WERI-Rb-1 (cell line): ENCODE data around the gene CABLES2.

ENCODE experiments used
- DNase-seq: peaks from one replicate; pipeline ENCODE4 v3.0.0-alpha.2; 2020
- H3K27ac ChIP-seq: fragments of 250-450 bp; sonication (Bioruptor Pico); 2 replicates; pipeline ENCODE4 v1.5.1; 2020; ENCODE audit warnings: mild to moderate bottlenecking, moderate library complexity
- H3K27me3 ChIP-seq: fragments of 250-450 bp; sonication (Bioruptor Pico); 2 replicates; pipeline ENCODE4 v1.5.1; 2021; ENCODE audit warnings: mild to moderate bottlenecking, low read depth, moderate library complexity; ENCODE audit not compliant: insufficient read depth, severe bottlenecking
- H3K36me3 ChIP-seq: fragments of 250-450 bp; sonication (Bioruptor Pico); 2 replicates; pipeline ENCODE4 v1.5.1; 2020; ENCODE audit warnings: mild to moderate bottlenecking, moderate library complexity
- H3K4me3 ChIP-seq: 2 replicates; pipeline ENCODE4 v1.5.1; 2011; ENCODE audit warnings: low read depth, mild to moderate bottlenecking, control low read depth, low read length
- H3K9me3 ChIP-seq: fragments of 250-450 bp; sonication (Bioruptor Pico); 2 replicates; pipeline ENCODE4 v1.5.1; 2021; ENCODE audit warnings: mild to moderate bottlenecking, moderate library complexity; ENCODE audit not compliant: severe bottlenecking
- CTCF ChIP-seq: IDR thresholded peaks from 2 replicates; pipeline ENCODE4 v1.5.1; 2011; ENCODE audit warnings: low read depth, mild to moderate bottlenecking, control low read depth, inconsistent platforms, low read length

Gene CABLES2

GRCh38 chr20:62401331-62401779 lies 5.7 kb downstream of the CABLES2 start:
- DNase-seq: peak; percentile 38
- Histone ChIP-seq H3K27me3 (no peaks in the 10 kb centered on the region), H3K4me3 (no peak overlapping the region), H3K9me3 (no peaks in the 10 kb centered on the region), H3K36me3 (peaks cover 28% of the 10 kb centered on the region), H3K27ac (no peak overlapping the region)
- no peak for TF ChIP-seq CTCF

- no peak for DNase-seq
- Histone ChIP-seq H3K36me3 (peaks cover 31% of the 10 kb centered on the region), H3K4me3 (no peak overlapping the region), H3K27me3 (no peaks in the 10 kb centered on the region), H3K9me3 (no peaks in the 10 kb centered on the region), H3K27ac (no peak overlapping the region)
- no peak for TF ChIP-seq CTCF
Observed at GRCh38 chr20:62400541-62400940, 6.5 kb downstream of the CABLES2 start.

- no peak overlapping the region for H3K4me3 ChIP-seq
- H3K27me3 ChIP-seq: no peaks in the 10 kb centered on the region
- no peaks in the 10 kb centered on the region for H3K9me3 ChIP-seq
- no peak overlapping the region for H3K27ac ChIP-seq
- H3K36me3 ChIP-seq: peaks cover 30% of the 10 kb centered on the region
- no peak for DNase-seq
- TF ChIP-seq CTCF: no peak
Observed at GRCh38 chr20:62400021-62400420, 7.1 kb downstream of the CABLES2 start.

GRCh38 chr20:62398120-62398821 lies 8.8 kb downstream of the CABLES2 start:
- no peak for TF ChIP-seq CTCF
- no peak overlapping the region for H3K27ac ChIP-seq
- no peaks in the 10 kb centered on the region for H3K9me3 ChIP-seq
- H3K36me3 ChIP-seq: peaks cover 33% of the 10 kb centered on the region
- H3K4me3 ChIP-seq: no peak overlapping the region
- no peaks in the 10 kb centered on the region for H3K27me3 ChIP-seq
- DNase-seq: no peak

GRCh38 chr20:62396367-62397239 lies 10.5 kb downstream of the CABLES2 start:
- no peak for DNase-seq
- H3K36me3 ChIP-seq: peaks cover 35% of the 10 kb centered on the region
- H3K27me3 ChIP-seq: no peaks in the 10 kb centered on the region
- no peak overlapping the region for H3K4me3 ChIP-seq
- TF ChIP-seq CTCF: no peak
- H3K9me3 ChIP-seq: no peaks in the 10 kb centered on the region
- H3K27ac ChIP-seq: no peak overlapping the region
